NT2/D1 (cell line): ENCODE data around the gene PDCD11.
"Not testable (repeated sequence)": the region's sequence is repeated elsewhere in the genome, so short reads cannot be mapped to it uniquely, and the experiment has no call there.

Experiments
- DNase-seq: peaks from one replicate; pipeline ENCODE4 v3.0.0-alpha.2; 2011; ENCODE audit warnings: low read depth, low spot score
- H3K27me3 ChIP-seq: 2 replicates; pipeline ENCODE4 v1.6.0; 2011; ENCODE audit warnings: mild to moderate bottlenecking; ENCODE audit not compliant: insufficient read length, insufficient read depth
- H3K36me3 ChIP-seq: 2 replicates; pipeline ENCODE4 v1.6.1; 2011; ENCODE audit warnings: mild to moderate bottlenecking, low read length, mixed read lengths; ENCODE audit not compliant: insufficient read depth, insufficient read length
- H3K4me1 ChIP-seq: 2 replicates; pipeline ENCODE4 v1.5.1; 2011; ENCODE audit not compliant: insufficient read depth, insufficient read length
- H3K4me3 ChIP-seq: 2 replicates; pipeline ENCODE4 v1.5.1; 2011; ENCODE audit warnings: low read depth; ENCODE audit not compliant: insufficient read length
- H3K9ac ChIP-seq: 2 replicates; pipeline ENCODE4 v1.6.0; 2011; ENCODE audit warnings: low read depth; ENCODE audit not compliant: insufficient read length
- H3K9me3 ChIP-seq: 2 replicates; pipeline ENCODE4 v1.5.1; 2011; ENCODE audit warnings: mild to moderate bottlenecking, low read length; ENCODE audit not compliant: insufficient read depth
- SUZ12 ChIP-seq: IDR thresholded peaks from 2 replicates; pipeline ENCODE4 v1.6.1; 2011; ENCODE audit not compliant: insufficient read length, insufficient read depth; ENCODE audit errors: extremely low read depth
- YY1 ChIP-seq: IDR thresholded peaks from 2 replicates; pipeline ENCODE4 v1.6.1; 2011; ENCODE audit not compliant: insufficient read length, insufficient read depth
- ZNF274 ChIP-seq: IDR thresholded peaks from 2 replicates; pipeline ENCODE4 v1.6.1; 2011; ENCODE audit warnings: mild to moderate bottlenecking, low read depth, low read length

Gene PDCD11

DNA sequence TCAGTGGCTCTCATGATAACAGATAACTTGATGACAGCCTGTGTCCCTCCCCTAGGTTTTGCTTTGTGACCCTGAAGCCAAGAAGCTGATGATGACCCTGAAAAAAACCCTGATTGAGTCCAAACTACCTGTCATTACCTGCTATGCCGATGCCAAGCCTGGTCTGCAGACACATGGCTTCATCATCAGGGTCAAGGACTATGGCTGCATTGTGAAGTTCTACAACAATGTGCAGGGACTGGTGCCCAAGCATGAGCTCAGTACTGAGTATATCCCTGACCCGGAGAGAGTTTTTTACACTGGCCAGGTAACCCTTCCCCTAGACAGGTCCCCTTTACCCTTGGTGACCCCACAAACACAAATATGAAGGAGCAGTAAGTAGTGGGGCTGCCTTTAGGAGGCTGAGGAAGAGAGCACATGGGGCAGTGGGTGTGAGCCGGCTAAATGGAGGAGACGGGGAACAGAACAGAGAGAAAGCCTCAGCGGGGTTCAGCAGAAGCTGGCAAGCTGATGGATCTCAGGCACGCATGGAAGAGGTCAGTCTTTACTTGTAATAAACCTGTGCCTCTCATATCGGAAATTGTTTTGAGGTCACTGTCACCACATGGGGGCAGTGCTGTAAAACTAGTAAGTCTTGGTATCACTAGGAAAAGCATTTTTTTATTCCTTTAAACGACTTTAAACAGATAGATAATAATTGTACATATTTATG lies 20.2 kb downstream of the PDCD11 start:
- no peak for TF ChIP-seq SUZ12
- TF ChIP-seq YY1, result no peak
- no peak for TF ChIP-seq ZNF274
- no peaks in the 10 kb centered on the region for H3K9me3 ChIP-seq
- H3K36me3 ChIP-seq, result peaks cover 93% of the 10 kb centered on the region
- H3K4me3 ChIP-seq, result no peak overlapping the region
- no peak overlapping the region for H3K9ac ChIP-seq
- H3K27me3 ChIP-seq, result no peaks in the 10 kb centered on the region
- peak; percentile 16 for DNase-seq
- H3K4me1 ChIP-seq, result no peaks in the 10 kb centered on the region

DNA sequence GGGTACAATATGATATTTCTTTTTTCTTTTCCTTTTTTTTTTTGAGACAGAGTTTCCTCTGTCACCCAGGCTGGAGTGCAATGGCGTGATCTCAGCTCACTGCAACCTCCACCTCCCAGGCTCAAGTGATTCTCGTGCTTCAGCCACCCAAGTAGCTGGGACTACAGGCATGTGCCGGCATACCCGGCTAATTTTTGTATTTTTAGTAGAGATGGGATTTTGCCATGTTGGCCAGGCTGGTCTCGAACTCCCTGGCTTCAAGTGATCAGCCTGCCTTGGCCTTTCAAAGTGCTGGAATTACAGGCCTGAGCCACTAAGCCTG lies 20.7 kb downstream of the PDCD11 start:
- DNase-seq, H3K4me3 ChIP-seq, H3K4me1 ChIP-seq, H3K27me3 ChIP-seq, H3K9me3 ChIP-seq, H3K9ac ChIP-seq: not testable (repeated sequence)
- H3K36me3 ChIP-seq, result peaks cover 90% of the 10 kb centered on the region

DNA sequence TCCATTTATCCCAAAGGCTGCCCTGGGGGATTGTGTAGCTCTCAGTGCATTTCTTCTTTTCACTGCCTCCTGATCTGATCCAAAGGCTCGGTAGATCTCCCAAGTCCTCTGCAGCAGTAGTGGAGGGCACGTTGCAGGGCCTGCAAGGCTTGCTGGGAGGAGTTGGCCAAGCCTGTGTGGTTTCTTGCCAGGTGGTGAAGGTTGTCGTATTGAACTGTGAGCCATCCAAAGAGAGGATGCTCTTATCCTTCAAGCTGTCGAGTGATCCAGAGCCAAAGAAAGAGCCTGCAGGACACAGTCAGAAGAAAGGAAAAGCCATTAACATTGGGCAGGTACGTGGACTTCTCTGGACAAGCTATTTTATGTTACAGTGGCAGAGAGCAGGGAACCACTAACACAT lies 21.2 kb downstream of the PDCD11 start:
- Histone ChIP-seq H3K36me3 (peaks cover 92% of the 10 kb centered on the region), H3K4me3 (no peak overlapping the region), H3K9ac (no peak overlapping the region), H3K4me1 (no peaks in the 10 kb centered on the region), H3K9me3 (no peaks in the 10 kb centered on the region), H3K27me3 (no peaks in the 10 kb centered on the region)
- no peak for DNase-seq
- TF ChIP-seq SUZ12, result no peak
- TF ChIP-seq YY1, result no peak
- TF ChIP-seq ZNF274, result no peak

DNA sequence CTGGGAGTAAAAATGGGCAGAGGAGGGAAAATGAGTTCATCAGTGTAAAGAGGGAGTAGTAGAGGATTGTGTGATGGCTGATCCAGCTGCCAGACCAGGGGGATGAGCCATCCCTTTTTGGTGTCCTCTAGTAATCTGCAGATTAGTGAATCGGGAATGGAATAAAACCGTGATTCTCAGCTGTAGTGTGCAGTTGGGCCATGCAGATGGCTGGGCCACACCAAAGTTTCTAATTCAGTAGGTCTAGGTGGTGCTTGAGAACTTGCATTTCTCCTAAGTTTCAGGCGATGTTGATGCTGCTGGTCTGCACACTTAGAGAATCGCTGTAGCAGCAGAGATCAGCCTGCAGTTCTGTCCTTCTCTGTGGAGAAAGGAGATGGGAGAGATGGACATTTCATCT lies 22.7 kb downstream of the PDCD11 start:
- no peaks in the 10 kb centered on the region for H3K27me3 ChIP-seq
- TF ChIP-seq SUZ12 (no peak), YY1 (no peak), ZNF274 (no peak)
- DNase-seq, result no peak
- no peak overlapping the region for H3K9ac ChIP-seq
- peaks cover 92% of the 10 kb centered on the region for H3K36me3 ChIP-seq
- no peaks in the 10 kb centered on the region for H3K4me1 ChIP-seq
- H3K4me3 ChIP-seq, result no peak overlapping the region
- H3K9me3 ChIP-seq, result no peaks in the 10 kb centered on the region

DNA sequence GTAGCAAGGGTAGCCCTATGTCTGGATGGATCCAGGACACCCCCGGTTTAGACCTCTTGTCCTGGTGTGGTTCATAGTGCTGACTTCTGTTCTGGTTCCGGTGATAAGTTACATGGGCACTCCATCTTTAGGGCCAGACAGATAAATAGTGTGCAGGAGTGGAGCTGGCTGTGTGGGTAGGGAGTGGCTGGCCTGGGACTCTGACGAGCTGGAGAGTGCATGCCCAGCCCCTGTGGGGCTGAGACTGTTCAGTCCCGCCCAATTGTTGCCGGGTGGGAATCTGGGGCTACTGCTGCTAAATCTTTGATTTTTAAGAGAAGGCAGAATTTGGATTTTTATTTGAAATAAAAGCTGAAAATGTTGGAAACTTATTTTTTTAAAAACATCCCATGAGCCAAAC lies 27.3 kb downstream of the PDCD11 start:
- peaks cover 86% of the 10 kb centered on the region for H3K36me3 ChIP-seq
- no peaks in the 10 kb centered on the region for H3K9me3 ChIP-seq
- H3K4me3 ChIP-seq, result no peak overlapping the region
- TF ChIP-seq ZNF274 (no peak), YY1 (no peak), SUZ12 (no peak)
- no peaks in the 10 kb centered on the region for H3K4me1 ChIP-seq
- no peak overlapping the region for H3K9ac ChIP-seq
- H3K27me3 ChIP-seq, result no peaks in the 10 kb centered on the region
- no peak for DNase-seq

DNA sequence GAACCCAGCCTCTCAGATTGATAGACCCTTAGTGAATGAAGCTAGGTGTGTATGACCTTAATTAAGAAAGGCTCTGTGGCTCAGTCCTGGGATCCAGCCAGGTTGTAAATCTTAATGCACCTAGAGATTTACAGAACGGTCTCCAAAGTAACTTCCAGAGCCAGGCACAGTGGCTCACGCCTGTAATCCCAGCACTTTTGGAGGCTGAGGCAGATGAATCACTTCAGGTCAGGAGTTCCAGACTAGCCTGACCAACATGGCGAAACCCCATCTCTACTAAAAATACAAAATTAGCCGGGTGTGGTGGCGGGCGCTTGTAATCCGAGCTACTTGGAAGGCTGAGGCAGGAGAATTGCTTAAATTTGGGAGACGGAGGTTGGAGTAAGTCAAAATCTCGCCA lies 31.4 kb downstream of the PDCD11 start:
- no peak for TF ChIP-seq YY1
- no peak for TF ChIP-seq SUZ12
- TF ChIP-seq ZNF274, result no peak
- Histone ChIP-seq H3K4me3 (no peak overlapping the region), H3K27me3 (no peaks in the 10 kb centered on the region), H3K36me3 (peaks cover 86% of the 10 kb centered on the region), H3K4me1 (no peaks in the 10 kb centered on the region), H3K9ac (no peak overlapping the region), H3K9me3 (no peaks in the 10 kb centered on the region)
- DNase-seq, result no peak

DNA sequence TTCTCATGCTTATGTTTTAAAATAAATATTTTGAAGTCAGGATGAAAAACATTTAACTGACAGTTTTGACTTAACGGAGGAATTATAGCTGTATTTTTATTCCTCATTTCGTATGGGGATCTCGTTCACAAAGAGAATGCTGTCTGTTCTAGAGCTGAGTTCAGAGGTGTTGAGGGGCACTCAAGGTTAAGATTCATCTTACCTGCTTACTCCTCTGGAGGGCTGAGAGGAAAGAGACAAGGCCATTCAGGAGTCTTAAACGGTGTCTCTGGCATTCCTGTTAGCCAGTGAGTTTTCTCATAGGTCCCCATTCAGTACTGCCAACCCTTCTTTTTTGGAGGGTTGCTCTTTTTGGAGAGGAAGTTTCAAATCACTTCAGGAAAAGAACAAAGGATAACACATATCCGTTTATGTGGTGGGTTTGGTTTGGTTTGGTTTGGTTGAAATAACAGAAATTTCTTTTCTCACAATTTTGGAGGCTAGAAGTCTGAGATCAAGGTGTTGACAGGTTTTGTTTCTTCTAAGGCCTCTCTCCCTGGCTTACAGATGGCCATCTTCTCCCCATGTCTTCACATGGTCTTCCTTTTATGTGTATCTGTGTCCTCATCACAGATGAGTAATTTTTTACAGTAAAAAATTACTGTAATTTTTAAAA lies 32.7 kb downstream of the PDCD11 start:
- no peak for DNase-seq
- no peaks in the 10 kb centered on the region for H3K9me3 ChIP-seq
- H3K9ac ChIP-seq, result no peak overlapping the region
- no peaks in the 10 kb centered on the region for H3K27me3 ChIP-seq
- no peaks in the 10 kb centered on the region for H3K4me1 ChIP-seq
- TF ChIP-seq ZNF274, result no peak
- no peak overlapping the region for H3K4me3 ChIP-seq
- peaks cover 85% of the 10 kb centered on the region for H3K36me3 ChIP-seq
